Lower lobe of right lung (tissue), 2 donors: ENCODE results near the gene ATP6V1G2. TPM values are rescaled to one million over a fixed set of nuclear protein-coding genes. Genes with fewer than 3 reads are reported as not detected.

ENCODE experiments used
- ATAC-seq, 2 donors: fragments of 200-7000 bp; cut with Tn5 transposase; one replicate each; pipeline ENCODE4 v1.9.1; 2020 to 2022; ENCODE audit warnings: mild to moderate bottlenecking in 2 of 2, moderate library complexity in 2 of 2
- DNase-seq: peaks from one replicate; pipeline ENCODE4 v3.0.0-alpha.2; 2020
- H3K27ac ChIP-seq: fragments of 200-600 bp; one replicate; pipeline ENCODE4 v1.8.0; 2022
- H3K27me3 ChIP-seq: fragments of 200-600 bp; one replicate; pipeline ENCODE4 v1.8.0; 2022; ENCODE audit warnings: low read depth
- H3K36me3 ChIP-seq: fragments of 200-600 bp; one replicate; pipeline ENCODE4 v1.8.0; 2022; ENCODE audit warnings: mild to moderate bottlenecking
- H3K4me1 ChIP-seq: fragments of 200-600 bp; one replicate; pipeline ENCODE4 v1.8.0; 2022
- H3K4me3 ChIP-seq: fragments of 200-600 bp; one replicate; pipeline ENCODE4 v1.8.0; 2022; ENCODE audit warnings: mild to moderate bottlenecking
- H3K9me3 ChIP-seq: fragments of 200-600 bp; one replicate; pipeline ENCODE4 v1.8.0; 2022
- intact Hi-C: fragments of 100-400 bp; cut with DNase I; formaldehyde crosslinking; loops from one replicate; pipeline ENCODE4 v1.11.0; 2022
- total RNA-seq: library from RNA; stranded (reverse); fragmentation: NEBNext Ultra II Directional; extraction: Animal tissue kit (Norgen Biotek cat#: 25700); gene quantifications from one replicate; pipeline ENCODE4 v1.2.1, GENCODE V29; 2021
- TF ChIP-seq, protein P1 (sequence below): fragments of 200-600 bp; IDR thresholded peaks from one replicate; pipeline ENCODE4 v1.8.0; 2022; ENCODE audit warnings: antibody characterized with exemption, mild to moderate bottlenecking
- donor health status: DM: no; HTN: yes; CAD: no; lungs with severe emphysema.

The ATP6V1G2 gene
- total RNA-seq, 1 donor from 2014 or later, result 1.6 TPM

DNA sequence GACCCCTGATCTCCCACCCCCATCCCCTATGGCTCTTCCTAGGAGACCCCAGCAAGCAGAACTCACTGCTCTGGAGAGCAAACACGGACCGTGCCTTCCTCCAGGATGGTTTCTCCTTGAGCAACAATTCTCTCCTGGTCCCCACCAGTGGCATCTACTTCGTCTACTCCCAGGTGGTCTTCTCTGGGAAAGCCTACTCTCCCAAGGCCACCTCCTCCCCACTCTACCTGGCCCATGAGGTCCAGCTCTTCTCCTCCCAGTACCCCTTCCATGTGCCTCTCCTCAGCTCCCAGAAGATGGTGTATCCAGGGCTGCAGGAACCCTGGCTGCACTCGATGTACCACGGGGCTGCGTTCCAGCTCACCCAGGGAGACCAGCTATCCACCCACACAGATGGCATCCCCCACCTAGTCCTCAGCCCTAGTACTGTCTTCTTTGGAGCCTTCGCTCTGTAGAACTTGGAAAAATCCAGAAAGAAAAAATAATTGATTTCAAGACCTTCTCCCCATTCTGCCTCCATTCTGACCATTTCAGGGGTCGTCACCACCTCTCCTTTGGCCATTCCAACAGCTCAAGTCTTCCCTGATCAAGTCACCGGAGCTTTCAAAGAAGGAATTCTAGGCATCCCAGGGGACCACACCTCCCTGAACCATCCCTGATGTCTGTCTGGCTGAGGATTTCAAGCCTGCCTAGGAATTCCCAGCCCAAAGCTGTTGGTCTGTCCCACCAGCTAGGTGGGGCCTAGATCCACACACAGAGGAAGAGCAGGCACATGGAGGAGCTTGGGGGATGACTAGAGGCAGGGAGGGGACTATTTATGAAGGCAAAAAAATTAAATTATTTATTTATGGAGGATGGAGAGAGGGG lies 27.1 kb upstream of the ATP6V1G2 start:
- H3K4me3 ChIP-seq, result no peak overlapping the region
- DNase-seq, result no peak
- H3K36me3 ChIP-seq, result no peaks in the 10 kb centered on the region
- H3K27me3 ChIP-seq, result no peaks in the 10 kb centered on the region
- no peaks in the 10 kb centered on the region for H3K9me3 ChIP-seq
- intact Hi-C loops, result no loop called here
- TF ChIP-seq, protein P1, sequence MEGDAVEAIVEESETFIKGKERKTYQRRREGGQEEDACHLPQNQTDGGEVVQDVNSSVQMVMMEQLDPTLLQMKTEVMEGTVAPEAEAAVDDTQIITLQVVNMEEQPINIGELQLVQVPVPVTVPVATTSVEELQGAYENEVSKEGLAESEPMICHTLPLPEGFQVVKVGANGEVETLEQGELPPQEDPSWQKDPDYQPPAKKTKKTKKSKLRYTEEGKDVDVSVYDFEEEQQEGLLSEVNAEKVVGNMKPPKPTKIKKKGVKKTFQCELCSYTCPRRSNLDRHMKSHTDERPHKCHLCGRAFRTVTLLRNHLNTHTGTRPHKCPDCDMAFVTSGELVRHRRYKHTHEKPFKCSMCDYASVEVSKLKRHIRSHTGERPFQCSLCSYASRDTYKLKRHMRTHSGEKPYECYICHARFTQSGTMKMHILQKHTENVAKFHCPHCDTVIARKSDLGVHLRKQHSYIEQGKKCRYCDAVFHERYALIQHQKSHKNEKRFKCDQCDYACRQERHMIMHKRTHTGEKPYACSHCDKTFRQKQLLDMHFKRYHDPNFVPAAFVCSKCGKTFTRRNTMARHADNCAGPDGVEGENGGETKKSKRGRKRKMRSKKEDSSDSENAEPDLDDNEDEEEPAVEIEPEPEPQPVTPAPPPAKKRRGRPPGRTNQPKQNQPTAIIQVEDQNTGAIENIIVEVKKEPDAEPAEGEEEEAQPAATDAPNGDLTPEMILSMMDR, result no peak
- H3K27ac ChIP-seq, result no peak overlapping the region
- H3K4me1 ChIP-seq, result peaks cover 15% of the 10 kb centered on the region
- no peak for ATAC-seq

DNA sequence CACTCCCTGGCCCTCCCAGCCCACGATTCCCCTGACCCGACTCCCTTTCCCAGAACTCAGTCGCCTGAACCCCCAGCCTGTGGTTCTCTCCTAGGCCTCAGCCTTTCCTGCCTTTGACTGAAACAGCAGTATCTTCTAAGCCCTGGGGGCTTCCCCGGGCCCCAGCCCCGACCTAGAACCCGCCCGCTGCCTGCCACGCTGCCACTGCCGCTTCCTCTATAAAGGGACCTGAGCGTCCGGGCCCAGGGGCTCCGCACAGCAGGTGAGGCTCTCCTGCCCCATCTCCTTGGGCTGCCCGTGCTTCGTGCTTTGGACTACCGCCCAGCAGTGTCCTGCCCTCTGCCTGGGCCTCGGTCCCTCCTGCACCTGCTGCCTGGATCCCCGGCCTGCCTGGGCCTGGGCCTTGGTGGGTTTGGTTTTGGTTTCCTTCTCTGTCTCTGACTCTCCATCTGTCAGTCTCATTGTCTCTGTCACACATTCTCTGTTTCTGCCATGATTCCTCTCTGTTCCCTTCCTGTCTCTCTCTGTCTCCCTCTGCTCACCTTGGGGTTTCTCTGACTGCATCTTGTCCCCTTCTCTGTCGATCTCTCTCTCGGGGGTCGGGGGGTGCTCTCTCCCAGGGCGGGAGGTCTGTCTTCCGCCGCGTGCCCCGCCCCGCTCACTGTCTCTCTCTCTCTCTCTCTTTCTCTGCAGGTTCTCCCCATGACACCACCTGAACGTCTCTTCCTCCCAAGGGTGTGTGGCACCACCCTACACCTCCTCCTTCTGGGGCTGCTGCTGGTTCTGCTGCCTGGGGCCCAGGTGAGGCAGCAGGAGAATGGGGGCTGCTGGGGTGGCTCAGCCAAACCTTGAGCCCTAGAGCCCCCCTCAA lies 25.9 kb upstream of the ATP6V1G2 start, which contains the start of gene LTA:
LTA (plus strand) TSS at position 249 of the 871 bp plus-strand sequence; CDS start at position 703, 454 bp downstream.
- DNase-seq (no peak), ATAC-seq (peak in 1 of 2 donors; percentile 13)
- TF ChIP-seq, protein P1, result no peak
- H3K9me3 ChIP-seq, result no peaks in the 10 kb centered on the region
- intact Hi-C loops, result no loop called here
- peaks cover 16% of the 10 kb centered on the region for H3K4me1 ChIP-seq
- no peaks in the 10 kb centered on the region for H3K36me3 ChIP-seq
- peak within 1 kb of the TSS; percentile 31 for H3K4me3 ChIP-seq
- H3K27me3 ChIP-seq, result no peaks in the 10 kb centered on the region
- peak within 1 kb of the TSS; percentile 36 for H3K27ac ChIP-seq

DNA sequence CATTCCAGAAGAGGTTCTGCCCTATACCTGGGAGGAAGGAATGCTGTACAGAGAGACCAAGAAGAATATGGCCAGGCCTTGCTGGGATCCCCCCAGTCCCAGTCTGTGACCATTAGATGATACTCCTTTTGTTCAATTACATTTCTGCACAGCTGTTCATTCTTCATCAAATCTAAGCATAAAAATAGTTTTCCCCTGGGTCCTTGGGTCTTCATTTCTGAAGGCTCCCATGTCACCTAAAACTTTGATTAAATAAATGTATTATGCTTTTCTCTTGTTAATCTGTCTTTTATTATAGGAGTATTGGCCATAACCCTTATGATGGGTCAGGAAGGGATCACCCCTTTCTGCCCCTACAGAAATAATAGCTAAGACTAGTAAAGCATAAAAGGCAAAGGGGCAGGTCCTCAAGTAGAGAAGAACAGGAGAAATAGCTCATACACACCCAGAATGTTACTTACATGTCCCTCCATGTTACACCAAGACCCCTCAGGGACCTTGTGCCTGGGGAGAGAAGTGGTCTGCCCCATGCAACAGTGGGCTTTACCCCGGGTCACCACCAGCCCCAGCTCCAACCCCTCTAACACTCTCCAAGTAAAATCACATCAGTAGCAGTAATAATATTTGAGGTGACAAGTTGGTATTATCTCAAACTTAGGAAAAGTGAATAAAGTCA lies 23.6 kb upstream of the ATP6V1G2 start:
- TF ChIP-seq, protein P1, result no peak
- H3K36me3 ChIP-seq, result no peaks in the 10 kb centered on the region

DNA sequence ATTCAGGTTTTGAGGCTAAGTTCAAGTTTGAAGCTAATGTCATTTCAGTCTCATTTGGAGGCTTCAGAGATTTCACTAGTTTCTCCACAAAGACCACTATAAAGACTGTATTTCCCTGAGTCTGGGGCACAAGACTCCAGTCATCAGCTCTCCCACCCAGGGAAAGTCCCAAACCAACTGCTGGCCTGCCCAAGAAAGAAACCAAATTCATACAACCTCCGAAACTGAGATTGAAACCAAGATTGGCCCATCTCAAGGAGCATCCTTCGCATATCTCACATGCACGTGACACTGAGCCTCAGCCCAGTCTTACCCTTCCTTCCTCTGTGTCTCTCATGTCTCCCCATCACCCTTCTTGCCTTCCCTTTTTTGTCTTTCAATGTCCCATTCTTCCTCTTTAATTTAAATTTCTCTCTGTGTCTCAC lies 22.1 kb upstream of the ATP6V1G2 start:
- Histone ChIP-seq H3K27ac (peak overlapping the region; percentile 6), H3K27me3 (no peaks in the 10 kb centered on the region), H3K4me3 (no peak overlapping the region), H3K9me3 (no peaks in the 10 kb centered on the region), H3K4me1 (peaks cover 12% of the 10 kb centered on the region), H3K36me3 (no peaks in the 10 kb centered on the region)
- DNase-seq, result no peak
- TF ChIP-seq, protein P1, result no peak
- intact Hi-C loops, result no loop called here
- peak; percentile 66 to 83 for ATAC-seq

More for the DNA sequence above, 23.6 kb upstream of the ATP6V1G2 start:
- Histone ChIP-seq H3K27me3 (no peaks in the 10 kb centered on the region), H3K27ac (no peak overlapping the region), H3K4me1 (peaks cover 12% of the 10 kb centered on the region), H3K9me3 (no peaks in the 10 kb centered on the region), H3K4me3 (no peak overlapping the region)
- intact Hi-C loops, result no loop called here
- ATAC-seq (no peak), DNase-seq (no peak)
